HG02973 (cell line): ENCODE measurements around the gene KPNA1.
A peak's percentile ranks its signal among the peaks of the same experiment; 100 is the strongest.

Experiments
- ATAC-seq: cut with Tn5 transposase; IDR thresholded peaks from one replicate; pipeline ENCODE4 v1.9.1; 2021; ENCODE audit warnings: moderate library complexity; ENCODE audit not compliant: unreplicated experiment

KPNA1 gene

DNA sequence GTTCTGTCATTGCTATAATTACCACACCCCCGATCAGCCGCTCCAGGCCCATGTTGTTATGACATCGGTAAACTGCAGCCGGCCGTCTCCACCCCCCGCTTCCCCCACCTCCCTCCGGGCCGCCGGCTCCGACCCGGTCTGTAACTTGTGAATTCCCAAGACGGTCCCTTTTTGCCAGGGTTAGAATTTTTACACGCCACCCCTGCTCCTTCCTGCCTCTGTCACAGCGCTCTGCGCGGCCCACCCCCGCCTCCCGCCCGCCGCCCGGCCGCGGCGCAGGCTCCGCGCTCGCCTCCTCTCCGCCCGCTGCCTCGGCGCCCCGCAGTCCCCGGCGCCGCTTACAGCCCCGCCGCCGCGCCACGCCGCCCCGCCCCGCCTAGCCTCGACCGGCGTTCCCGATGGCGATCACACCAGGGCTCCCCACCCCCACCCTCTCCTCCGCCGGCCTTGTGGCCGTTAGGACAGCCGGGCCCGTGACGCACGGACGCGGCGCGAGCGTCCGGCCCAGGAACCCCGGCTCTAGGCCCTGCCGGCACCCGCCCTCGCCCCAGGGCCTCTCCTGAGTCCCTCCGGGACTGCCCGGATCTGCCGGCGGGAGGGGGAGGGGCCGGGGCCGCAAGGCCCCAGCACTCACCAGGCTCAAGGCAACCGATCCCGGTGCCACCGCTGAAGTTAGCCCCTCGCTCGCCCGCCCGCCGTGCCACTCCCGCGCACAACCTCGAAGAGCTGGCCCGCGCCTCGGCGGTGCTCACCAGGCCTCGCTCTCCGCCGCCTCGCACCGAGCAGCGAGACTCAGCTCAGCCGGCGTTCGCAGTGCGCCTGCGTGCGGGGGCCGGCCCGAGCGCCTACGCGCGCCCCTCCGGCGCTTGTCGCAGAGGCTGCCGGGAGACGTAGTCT is at the start of gene KPNA1:
Gene KPNA1 (minus strand): TSS at position 817 of the 897 bp plus-strand sequence. CDS start 18,374 bp downstream, outside the sequence.
- peak; percentile 81 for ATAC-seq

GRCh38 chr3:122564155-122564912 is 49.6 kb upstream of the KPNA1 start, which contains the start of the genes DTX3L and PARP9:
Gene DTX3L, plus strand, starts transcription at chr3:122564338. Its CDS starts 89 bp downstream, at chr3:122564427.
Gene PARP9, minus strand, starts transcription at chr3:122564300. Its CDS starts 4,680 bp downstream, at chr3:122559620.
- ATAC-seq, result peak; percentile 62

GRCh38 chr3:122563717-122564025 is 48.9 kb upstream of the KPNA1 start:
- ATAC-seq, result no peak

DNA sequence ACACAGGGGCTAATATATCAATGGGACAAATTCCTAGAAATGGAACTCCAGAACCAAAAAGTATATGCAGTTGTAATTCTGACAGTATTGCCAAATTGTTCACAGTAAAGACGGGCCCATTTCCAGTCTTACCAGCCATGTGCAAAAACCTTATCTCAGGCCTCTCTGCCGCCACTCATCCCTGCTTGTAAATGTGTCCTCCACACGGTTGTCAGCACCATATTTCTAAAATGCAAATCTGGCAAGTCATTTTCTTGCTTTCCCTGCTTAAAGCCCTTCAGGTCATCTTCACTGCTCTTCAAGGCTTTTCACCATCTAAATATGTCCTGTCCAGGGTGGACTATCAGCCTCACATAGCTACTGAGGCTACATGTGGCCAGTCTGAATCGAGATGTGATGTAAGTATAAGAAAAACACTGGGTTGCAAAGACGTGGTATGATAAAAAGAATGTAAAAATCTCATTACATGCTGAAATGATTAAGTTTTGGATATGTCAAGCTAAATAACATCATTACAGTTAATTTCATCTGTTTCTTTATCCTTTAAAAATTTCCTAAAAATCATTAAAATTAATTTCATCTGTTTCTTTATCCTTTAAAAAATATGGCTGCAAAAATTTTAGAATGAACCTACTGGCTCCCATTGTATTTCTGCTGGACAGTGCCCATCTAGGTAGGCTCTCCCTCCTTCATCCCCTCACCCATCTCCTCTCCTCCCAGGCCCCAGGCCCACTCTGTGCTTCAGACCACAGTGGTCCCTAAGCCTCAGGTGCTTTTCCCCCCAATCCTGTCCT is 48.4 kb upstream of the KPNA1 start:
- no peak for ATAC-seq

GRCh38 chr3:122560680-122561079 is 45.9 kb upstream of the KPNA1 start:
- ATAC-seq, result no peak

- ATAC-seq, result no peak
Measured at GRCh38 chr3:122559906-122560305, 45.2 kb upstream of the KPNA1 start.

DNA sequence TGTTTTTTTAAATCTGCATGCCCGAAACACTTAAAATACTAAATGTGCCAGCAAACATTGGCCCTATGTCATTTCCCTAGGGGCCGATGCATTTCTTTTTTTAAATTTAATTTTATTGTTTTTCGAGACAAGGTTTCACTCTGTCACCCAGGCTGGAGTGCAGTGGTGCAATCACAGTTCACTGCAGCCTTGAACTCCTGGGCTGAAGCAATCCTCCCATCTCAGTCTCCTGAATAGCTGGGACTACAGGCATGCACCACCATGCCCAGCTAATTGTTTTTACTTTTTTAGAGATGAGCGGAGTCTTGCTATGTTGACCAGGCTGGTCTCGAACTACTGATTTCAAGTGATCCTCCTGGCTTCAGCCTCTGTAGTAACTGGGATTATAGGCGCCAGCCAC is 43.9 kb upstream of the KPNA1 start:
- no peak for ATAC-seq

DNA sequence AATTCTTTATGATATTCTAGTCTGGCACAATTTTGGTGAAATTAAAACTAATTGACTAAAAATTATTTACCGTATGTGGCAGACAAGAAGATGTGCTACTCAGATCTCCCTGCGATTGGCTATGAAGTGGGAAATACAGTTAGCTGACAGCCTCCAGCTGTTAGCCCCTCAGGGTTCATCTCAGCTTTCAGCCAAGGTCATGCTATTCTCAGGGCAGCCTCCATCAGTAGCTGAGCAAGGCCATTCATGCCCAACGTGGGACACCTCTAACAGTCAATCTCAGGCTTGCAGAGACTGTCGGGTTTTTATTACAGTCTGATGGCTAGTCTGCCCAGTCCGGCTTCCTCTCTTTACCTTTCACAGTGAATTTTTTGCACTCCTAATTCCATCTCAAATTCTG is 42.6 kb upstream of the KPNA1 start:
- no peak for ATAC-seq

GRCh38 chr3:122555275-122556071 is 40.7 kb upstream of the KPNA1 start:
- no peak for ATAC-seq

DNA sequence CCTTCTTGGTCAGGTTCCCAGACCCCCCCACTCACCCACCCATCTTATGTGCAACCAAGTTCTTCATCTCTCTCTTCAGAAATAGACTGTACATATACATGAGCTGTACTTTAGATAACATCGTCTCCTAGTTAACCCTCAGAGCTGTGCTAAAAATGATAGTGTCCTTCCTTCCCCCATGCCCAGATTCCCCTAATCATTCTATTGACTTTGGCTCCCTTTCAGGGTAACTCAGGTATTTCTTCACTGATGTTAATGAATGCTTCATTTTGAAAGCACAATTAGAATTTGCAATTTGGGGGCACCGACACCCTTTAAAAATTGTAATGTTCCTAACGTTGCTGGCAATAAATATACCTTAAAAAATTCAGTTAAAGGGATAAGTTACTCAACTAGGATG is 38.4 kb upstream of the KPNA1 start:
- no peak for ATAC-seq

DNA sequence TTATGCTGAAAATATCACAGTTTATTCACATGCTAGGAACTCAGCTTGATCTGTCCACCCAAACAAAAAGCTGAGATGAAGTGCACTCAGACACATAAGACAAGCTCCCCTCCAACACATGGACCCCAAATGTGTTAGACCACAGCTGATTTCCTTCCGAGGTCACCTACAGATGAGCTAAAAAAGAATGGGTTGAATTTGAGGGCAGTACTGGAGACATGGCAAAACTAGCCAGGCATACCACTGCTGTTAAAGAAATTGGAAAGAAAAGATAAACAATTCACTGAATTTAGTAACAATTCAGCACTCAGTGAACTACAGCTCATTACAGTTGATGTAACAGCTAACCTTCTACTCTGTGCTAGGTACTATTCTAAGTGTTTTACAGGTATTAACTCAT is 33.9 kb upstream of the KPNA1 start:
- ATAC-seq, result no peak

- ATAC-seq, result no peak
Measured at GRCh38 chr3:122548076-122548475, 33.3 kb upstream of the KPNA1 start.

- ATAC-seq, result no peak
Measured at GRCh38 chr3:122546151-122546550, 31.4 kb upstream of the KPNA1 start.

- ATAC-seq, result no peak
Measured at GRCh38 chr3:122538956-122539490, 24.3 kb upstream of the KPNA1 start.

GRCh38 chr3:122536632-122537001 is 21.9 kb upstream of the KPNA1 start:
- ATAC-seq, result no peak

DNA sequence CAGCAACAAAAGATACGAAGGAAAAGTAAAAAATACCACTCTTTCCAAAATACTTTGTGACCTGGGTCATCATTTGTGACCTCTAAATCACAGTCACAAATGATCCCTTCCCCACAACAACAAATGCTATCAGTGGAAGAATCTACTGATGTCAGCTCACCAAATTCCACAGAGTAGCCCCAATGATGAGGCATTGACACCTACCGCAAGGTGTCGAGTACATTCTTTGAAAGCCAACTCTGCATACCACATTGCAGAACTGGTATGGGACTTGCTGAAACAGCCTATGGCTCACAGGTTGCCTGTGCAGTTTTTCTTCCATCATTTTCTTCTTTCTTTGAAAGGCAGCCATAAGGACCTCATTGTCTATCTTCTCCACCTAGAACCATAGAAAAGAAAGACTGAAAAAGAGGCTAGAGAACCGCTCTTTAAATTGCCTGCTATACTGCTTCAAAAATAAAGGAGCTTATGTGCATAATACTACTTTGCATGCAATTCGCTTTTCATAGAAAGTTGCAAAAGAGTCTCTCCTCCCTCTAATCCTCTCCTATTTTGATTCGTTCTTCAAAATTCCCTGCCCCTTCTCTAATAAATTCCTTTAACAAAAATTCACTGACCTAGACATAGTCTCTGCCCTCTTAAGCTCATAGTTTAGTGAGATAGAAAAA is 21.4 kb upstream of the KPNA1 start:
- ATAC-seq, result no peak

DNA sequence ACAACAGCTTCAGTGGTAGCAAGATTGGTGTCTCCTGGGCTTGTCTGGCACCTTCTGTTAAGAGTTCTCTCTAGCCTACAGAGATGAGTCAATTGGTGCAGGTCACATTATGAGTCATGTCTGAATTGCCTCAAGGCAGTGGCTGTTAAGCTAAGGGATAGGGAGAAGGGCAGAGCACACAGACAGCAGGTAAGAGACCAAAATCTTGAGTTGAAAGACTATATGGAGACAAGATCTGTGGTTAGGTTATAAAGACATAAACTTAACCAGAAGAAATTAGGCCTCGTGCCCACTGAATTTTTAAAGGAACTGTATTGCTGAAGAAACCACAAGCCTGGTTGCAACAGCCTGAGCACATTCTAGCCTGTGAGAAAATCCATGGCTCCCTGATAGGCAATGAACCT is 19.2 kb upstream of the KPNA1 start:
- peak; percentile 100 for ATAC-seq

- no peak for ATAC-seq
Measured at GRCh38 chr3:122533480-122533879, 18.7 kb upstream of the KPNA1 start.

- no peak for ATAC-seq
Measured at GRCh38 chr3:122530164-122530563, 15.4 kb upstream of the KPNA1 start.

- ATAC-seq, result no peak
Measured at GRCh38 chr3:122523317-122523716, 8.6 kb upstream of the KPNA1 start.
